CD4-positive, alpha-beta T cell treated with Interleukin-15 for 4 hours (primary cell): Measurements from ENCODE around the gene APBA2.
A peak's percentile ranks its signal among the peaks of the same experiment; 100 is the strongest.

ENCODE experiments used
- DNase-seq: peaks from one replicate; pipeline ENCODE4 v3.0.0-alpha.2; 2020; ENCODE audit warnings: low spot score

APBA2 gene

DNA sequence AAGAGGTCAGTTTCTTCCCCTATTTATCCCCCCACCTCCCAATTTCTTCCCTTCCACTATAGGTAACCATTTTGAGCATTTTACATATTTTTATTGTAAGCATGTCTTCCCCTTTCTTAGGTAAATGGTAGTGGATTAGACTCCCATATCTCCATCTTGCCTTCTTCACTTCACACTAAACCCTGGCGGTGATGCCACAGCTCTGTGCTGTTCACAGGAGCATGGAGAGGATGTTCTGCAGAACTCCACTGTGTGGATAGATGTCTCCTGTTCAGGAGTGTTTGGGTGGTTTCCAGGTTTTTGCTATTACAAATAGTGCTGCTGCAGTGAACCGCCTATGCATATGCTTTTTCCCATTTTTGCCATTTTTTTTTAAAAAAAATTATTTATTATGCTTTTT, 201.1 kb downstream of the APBA2 start:
- no peak for DNase-seq

DNA sequence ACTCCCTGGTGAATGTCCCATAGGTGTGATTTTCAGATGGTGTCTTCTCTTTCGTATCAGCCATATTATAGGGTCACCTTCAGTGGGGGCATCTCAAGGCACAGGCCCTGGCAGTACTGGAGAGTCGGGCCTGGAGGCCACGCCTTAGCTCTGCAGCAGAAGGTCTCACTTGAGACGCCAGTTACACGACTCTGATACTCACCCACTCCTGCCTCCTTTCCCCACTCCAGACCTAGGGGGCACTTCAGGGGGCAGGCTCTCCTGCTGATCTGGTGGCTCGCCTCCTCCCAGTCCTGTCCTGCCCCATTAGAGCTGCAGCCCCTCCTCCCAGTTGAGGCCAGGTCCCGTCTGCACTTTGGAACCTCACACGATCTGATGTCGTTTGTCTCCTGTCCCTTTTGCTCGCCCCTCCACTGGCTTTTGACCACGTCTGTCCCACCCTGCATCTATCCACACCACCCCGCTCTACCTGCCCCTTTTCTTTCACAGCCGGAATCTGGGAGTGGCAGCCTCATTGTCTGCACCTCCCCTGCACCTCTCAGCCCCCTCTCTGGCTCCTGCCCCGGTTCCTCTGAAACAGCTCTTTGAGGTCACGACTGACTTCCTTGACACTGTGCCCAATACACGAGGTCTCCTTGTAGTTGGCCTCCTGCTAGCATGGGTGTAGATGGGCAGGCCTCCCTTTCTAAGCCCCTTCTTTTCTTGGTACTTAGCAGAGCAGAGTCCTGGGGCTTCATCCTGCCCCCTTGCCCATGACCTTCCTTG, 201.9 kb downstream of the APBA2 start:
- DNase-seq, result no peak

DNA sequence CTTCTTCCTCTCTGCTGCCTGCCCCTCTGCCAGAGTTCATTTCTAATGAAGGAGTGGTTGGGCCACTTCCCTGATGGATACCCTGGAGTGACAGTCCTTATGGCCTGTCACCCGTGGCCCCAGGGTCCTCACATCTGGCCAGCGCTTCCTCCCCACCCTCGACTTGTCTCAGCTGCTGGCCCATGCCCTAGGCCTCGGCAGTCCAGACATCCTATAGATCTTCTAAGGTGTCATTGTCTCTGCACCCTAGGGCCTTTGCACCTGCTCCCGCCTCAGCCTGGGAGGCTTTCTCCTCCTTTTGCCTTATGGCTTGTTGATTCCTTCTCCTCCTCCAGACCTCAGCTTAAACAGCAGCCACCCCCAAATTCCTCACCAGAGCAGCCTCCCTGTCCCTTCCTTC, 202.9 kb downstream of the APBA2 start:
- DNase-seq, result no peak

DNA sequence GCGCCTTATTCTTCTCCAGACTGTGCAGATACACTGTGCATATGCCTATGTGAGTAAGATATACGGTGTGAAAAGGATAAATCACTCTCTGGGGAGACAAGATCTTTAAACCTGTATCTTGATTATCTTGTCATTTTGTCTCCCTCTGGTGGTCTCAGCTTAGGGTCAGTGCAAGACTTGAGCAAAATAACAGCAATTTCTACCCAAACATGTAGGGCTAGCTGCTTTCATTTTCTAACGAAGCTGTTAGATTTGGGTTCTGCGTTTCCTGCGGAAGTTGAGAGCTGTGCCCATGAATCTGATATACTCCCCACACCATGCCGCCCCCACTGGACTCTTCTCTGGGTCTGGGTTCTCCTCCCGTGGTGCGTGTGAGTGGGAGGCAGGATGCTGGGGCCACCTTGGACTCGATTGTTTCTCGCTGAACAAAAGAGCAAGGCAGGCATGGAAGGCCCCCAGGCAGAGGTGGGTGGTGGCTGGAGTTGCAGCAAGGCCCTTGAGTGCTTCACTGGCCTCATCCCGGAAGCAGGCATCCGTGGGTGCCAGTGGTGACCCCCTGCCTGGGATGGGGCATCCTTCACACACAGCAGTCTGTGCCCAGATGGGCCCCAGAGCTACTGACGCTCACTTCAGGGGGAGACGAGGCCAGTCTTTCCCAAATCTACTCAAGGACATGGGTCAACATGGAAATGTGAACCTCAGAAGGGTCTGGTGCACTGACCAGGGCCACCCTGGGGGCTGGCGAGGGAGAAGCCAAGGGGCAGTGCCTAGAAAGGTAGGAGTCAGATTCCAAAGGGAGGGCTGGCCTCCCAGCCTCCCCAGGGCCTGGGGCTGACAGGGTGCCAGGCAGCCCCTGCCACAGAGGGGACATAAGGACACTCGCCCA, 204.2 kb downstream of the APBA2 start:
- DNase-seq, result peak; percentile 36

DNA sequence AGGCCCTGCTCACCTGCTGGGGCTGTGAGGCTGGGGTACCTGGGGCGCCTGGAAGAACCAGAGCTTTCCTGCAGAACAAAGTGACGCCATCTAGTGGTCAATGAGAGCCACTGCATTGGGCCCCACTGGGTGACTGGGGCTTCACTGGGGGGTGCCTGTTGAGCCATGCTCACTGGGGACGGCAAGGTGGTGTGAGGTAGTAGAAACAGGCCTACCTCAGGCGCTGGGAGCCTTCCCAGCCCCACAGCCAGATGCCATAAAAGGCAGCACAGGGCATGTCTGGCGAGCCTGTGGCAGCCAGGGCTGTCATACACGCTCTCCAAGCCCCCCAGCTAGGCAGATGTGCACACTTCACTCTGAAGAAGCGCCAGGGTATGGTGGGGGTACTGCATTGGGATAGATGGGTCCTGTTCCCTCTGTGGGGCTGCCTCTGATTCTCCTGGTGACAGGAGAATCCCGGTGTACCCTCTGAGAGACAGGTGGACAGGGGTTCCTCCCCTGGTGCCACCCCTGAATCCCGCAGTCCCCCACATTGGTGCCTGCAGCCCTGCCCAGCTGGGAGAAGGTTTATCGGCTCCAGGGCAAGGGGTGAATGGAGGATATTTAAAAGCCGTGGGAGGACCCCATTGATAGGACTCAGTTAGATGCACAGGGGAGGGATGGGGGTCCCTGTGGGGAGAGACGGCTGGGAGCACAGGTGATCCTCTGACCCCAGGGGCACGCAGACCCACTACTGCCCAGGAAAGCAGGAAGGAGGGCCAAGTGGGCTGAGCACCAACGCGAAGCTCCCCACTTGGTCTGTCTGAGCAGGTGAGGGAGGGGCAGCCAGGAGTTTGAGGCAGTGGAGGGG, 205.1 kb downstream of the APBA2 start:
- DNase-seq, result peak; percentile 47

DNA sequence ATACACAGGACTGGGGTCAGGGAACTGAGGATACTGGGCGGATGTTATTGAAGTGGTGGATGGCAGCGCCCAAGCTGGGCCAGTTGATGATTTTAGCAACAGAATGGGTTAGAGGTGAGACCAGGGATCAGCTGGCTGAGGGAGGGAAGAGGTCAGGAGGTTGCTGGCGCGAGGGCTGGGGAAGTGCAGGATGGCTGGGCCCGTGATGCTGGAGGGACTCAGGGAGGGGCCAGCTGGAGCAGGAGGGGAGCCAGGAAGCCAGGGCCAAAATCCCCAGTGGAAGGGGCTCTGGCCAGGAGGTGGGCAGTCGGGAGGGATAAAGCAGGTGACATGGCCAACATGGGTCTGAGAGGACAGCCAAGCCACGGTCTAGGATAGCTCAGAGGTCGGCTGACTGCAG, 205.9 kb downstream of the APBA2 start:
- no peak for DNase-seq

DNA sequence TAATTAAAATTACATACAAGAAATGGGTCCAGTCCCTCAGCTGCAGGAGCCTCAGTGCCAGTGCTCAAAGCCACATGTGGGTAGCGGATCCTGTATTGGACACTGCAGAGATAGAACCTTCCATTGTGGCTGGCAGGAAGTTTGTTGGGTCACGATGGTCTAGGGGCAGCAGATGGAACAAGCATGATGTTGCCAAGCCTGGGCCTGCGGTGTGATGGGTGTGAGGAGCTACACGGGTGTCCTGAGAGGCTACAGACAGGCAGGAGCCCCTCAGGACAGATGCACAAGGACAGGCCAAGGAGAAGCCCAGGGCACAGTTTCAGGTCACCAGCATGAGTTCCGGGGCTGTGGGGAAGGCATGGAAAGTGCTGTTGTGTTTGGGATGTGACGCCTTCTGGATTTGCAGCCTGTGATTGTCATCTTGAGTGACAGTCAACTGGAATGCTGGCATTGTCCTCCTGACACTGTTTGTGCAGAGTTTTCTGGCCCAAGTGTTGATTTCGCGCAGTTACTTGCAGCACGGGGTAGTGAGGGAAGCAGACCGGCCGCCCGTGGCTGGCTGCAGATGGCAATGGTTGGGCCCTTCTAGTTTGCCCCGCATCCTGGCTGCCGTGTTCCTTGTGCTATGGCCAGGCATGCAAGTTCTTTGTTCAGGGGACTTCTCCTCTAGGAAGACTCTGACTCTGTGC, 206.7 kb downstream of the APBA2 start:
- DNase-seq, result no peak

DNA sequence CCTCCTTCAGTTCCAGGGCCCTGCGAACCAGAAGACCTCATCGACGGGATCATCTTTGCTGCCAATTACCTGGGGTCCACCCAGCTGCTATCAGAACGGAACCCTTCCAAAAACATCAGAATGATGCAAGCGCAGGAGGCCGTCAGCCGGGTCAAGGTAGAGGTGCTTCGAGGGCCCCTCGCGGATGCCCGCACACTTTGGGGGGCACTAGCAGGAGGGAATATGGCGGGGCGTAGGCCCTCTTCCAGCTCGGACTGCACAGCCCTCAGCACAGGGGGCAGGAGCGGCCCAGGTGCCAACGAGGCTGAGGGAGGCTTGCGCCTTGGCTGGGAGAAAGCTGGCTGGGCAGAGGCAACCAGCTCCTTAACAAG, 207.3 kb downstream of the APBA2 start:
- DNase-seq, result no peak

DNA sequence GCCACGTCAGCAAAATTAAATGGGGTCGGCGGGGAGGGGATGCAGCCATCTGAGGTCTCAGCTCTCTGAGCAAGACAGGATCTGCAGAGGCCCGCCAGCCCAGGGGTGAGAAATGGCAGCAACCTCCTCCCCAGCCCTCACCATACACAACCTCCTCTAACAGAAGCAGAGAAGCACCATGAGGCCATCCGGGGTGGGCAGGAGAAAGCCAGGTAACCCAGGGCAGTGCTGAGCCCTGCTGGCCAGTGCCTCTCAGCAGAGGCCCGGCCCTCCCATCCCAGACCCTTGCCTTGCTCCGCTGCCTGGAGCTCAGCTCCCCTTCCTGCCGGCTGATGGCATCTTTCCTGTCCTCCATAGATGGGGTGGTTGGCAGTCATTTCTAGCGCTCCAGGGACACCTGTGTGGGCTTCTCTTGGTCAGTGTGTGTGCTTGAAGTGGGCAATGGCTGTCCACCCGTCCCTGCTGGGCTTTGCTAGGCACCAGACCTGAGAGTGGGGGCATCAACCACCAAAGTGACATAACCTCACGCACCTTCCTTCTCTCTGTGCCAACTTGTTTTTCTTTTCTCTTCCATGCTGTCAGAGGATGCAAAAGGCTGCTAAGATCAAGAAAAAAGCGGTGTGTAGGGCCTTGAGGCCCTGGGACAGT, 208.0 kb downstream of the APBA2 start:
- no peak for DNase-seq

DNA sequence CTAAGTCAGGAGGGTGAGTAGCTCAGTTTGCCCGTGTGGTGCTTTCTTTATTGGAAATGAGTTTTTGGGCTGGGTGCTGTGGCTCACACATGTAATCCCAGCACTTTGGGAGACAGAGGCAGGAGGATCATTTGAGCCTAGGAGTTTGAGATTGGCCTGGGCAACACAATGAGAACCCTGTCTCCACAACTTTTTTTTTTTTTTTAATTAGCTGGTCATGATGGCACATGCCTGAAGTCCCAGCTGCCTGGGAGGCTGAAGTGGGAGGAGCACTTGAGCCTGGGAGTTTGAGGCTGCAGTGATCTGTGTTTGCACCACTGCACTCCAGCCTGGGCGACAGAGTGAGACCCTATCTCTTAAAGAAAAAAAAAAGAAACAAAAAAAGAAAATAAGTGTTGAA, 208.9 kb downstream of the APBA2 start:
- no peak for DNase-seq

DNA sequence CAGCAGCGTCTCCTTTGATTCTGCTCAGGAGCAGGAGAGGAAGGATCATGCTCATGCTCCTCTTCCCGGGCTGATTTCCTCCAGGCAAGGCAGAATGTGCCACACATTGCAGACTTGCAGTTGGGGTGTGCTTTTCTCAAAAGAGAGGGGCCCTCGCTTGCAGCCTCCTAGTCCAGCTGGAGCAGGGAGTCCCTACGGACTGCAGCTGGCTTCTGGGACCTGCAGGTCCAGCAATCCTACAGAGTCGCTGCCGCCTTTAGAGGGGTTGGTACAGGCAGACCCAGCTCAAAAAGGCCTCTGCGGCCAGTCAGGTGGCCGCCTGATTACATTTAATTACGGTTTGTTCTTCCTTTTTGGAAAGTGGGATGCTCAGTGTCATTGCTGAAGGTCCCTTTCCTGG, 210.0 kb downstream of the APBA2 start:
- DNase-seq, result no peak

DNA sequence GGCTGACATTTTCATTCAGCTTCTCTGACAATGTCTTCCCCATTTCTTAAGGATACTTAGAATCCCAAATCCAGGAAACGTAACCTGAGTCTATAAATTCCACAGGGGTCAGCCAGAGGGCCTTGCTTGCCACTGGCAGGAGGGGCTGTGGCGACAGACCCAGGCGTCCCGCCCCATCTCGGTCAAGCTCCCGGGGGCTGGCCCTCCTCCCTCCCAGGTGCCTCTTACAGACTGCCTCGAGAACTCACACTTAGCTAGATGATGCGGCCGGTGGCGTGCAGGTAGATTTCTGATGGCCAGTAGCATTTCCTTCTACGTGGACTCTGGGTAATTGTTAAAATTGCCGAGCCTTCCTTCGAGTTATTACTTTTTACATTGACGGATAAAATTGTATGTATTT, 211.4 kb downstream of the APBA2 start:
- DNase-seq, result no peak

DNA sequence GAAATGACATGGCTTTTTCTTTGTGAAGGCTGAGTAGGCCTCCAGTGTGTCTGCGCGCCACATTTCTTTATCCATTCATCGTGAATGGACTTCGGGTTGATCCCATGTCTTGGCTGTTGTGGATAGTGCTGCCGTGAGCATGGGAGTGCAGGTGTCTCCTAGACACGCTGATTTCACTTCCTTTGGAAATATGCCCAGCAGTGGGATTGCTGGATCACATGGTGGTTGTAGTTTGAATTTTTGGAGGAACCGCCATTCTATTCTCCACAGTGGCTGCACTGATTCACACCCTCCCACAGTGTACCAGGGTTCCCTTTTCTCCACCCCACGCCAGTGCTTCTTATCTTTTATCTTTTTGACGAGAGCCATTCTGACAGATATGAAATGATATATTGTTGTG, 212.2 kb downstream of the APBA2 start:
- no peak for DNase-seq

DNA sequence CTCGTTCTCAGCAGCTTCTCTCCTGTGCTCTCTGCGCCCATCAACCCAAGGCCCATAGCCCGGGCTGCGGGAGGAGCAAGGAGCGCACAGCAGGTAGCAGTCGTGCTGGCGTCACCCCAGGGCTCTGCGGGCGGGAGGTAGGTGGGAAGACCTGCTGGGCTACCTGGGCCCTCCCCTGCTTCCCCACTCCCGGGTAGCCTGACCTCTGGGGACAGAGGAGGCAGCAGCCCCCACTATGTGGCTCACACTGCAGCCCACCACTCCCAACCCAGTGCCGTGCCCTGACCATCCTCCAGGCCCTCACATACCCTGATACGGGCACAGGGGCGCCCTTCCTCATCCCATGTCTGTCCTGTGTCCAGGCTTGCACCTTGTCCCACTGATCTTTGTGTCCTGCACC, 212.9 kb downstream of the APBA2 start:
- no peak for DNase-seq

DNA sequence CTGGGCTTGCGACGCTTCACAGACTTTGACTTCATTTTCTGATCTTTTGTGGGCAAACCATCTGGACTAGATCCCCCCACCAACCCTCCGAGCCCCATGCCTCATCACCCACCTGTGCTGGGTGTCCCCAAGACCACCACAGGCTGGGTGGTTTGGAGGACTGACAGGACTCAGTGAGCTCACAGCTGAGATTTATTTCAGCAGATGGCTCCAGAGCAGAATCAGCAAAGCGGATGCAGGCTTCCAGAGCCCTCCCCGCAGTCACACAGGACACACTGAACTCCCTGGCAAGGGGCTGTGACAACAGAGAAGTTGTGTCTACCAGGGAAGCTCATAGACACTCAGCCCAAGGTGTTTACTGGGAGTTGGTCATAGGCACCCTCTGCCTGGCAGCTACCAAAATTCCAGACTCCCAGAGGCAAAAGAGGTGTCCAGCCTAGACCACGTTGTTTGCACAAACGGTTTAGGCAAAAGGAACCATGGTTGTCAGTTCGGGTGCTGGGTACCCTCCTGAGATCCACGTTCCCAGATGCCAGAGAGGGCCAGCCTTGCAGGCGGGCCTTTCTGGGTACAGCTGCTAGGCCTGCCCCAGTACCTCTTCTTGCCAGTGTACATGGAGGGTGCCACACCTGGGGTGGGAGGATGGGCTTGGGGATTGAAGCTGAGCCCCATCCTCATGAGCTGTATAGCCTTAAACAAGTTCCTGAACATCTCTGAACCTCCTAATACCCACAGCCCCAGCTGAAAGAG, 213.5 kb downstream of the APBA2 start:
- no peak for DNase-seq

DNA sequence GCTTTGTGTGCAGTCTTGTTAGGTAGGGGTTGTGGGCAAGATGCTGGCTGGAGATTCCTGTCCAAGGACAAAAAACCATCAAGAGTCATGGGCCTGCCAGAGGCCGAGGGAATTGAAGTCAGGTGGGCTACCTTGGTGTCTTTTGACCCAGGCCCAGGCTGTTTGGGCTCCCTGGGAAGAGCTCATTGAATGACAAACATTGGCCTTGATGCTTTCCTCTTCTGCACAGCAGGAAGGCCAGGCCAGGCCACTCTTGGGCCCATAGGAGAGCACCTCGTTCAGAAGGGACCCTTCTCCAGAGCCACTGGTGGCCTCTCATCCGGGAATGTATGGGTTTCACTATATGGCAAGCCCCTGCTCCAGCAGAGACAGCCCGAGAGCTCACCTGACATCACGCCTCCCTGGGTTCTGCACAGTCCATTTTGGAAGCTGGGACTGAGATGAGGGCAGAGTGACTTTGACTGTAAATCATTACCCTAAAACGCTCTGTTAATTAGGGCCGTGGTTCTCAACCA, 214.8 kb downstream of the APBA2 start:
- DNase-seq, result no peak

DNA sequence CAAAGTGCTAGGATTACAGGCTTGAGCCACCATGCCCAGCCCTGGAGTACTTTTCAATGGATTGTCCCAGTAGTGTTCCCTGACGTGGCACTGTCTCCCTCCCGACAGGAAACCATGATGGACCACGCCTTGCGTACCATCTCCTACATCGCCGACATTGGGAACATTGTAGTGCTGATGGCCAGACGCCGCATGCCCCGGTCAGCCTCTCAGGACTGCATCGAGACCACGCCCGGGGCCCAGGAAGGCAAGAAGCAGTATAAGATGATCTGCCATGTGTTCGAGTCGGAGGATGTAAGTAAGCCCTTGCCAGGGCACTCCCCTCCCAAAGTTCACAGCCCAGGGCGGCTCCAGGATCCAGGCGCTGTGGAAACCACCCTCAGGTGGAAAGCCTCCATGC, 215.7 kb downstream of the APBA2 start:
- DNase-seq, result no peak

DNA sequence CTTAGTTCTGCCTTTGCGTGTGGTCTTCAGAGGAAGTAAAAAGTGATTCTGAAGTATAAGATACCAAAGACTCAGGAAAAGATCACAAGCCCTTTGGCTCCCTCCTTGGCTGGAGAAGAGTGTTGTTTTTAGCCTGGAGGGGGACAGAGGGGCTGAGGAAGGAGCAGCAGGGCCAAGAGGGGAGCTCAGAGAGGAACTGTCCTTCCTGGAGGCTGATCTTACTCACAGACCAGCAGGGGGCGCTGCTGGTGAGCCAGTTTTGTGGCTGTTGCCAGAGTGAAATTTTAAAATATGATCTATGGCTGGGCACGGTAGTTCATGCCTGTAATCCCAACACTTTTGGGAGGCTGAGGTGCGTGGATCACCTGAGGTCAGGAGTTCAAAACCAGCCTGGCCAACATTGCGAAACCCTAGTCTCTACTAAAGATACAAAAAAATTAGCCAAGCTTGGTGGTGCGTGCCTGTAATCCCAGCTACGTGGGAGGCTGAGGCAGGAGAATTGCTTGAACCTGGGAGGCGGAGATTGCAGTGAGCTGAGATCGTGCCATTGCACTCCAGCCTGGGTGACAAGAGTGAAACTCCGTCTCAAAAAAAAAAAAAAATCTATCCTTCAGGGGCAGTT, 216.5 kb downstream of the APBA2 start:
- peak; percentile 53 for DNase-seq

DNA sequence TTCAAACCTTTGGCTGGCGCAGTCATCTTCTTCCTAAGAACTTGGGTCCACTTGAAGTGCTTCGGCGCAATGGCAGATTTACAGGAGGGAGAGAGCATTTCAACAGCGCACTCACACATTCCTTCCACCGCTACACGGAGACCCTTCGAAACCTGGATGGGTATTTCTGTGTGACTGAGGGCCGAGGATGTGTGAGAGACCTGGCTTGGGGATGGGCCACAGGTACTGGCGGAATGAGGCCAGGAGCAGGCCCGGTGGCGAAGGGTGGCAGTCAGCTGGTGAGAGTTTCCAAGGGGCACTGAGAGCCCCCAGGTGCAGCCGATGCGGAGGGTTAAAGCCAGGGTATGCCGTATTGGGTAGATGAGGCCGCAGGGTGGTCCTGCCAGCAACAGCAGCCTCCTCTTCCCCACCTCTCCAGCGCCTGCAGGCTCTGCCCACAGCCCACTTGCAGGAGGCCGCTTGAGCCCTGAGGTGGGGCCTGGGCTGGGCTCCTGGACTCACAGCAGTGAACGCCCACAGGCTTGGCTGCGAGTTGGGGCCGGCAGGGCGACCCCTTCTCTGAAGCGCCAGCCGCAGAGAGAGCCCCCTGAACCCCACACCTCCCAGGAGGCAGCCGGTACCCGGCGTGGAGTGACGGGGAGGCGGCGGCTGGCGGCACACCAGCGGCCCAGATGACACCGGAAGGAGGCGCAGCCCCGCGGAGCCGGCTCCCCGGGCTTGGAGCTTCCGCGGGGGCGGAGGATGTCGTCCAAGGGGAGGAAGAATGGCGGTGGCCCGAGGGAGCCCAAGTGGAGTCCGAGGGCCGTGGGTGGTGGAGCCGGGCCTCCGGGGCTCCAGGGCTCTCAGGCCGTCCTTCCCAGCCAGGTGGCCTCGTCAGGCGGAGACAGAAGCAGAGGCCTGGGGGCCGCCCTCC, 217.4 kb downstream of the APBA2 start:
- no peak for DNase-seq
